Neutrophil (primary cell): ENCODE results near the gene R3HDM4.

ENCODE experiments used
- H3K27ac ChIP-seq: fragments of 200-600 bp; sonication (generic); 2 replicates; pipeline ENCODE4 v1.5.1; 2016; ENCODE audit warnings: mild to moderate bottlenecking, moderate library complexity
- H3K27me3 ChIP-seq: fragments of 200-600 bp; sonication (generic); 2 replicates; pipeline ENCODE4 v1.6.0; 2016; ENCODE audit warnings: mild to moderate bottlenecking
- H3K36me3 ChIP-seq: fragments of 200-600 bp; sonication (generic); 2 replicates; pipeline ENCODE4 v1.5.1; 2017
- H3K4me1 ChIP-seq, 2 experiments: fragments of 200-600 bp in 1 of 2; sonication (generic) in 1 of 2; 1 replicate in 1 of 2; 2 replicates in 1 of 2; pipeline versions ENCODE4 v1.5.1 to v1.6.1; 2013 to 2016; ENCODE audit warnings: low read depth in 1 of 2, low read length in 1 of 2, mild to moderate bottlenecking in 1 of 2, moderate library complexity in 1 of 2; ENCODE audit not compliant: control insufficient read depth in 1 of 2, insufficient read depth in 1 of 2
- H3K4me3 ChIP-seq, 2 experiments: fragments of 200-600 bp in 1 of 2; sonication (generic) in 1 of 2; 1 replicate in 1 of 2; 2 replicates in 1 of 2; pipeline ENCODE4 v1.5.1; 2013 to 2016; ENCODE audit warnings: low read depth in 1 of 2, low read length in 1 of 2, mild to moderate bottlenecking in 1 of 2, moderate library complexity in 1 of 2
- H3K9me3 ChIP-seq: fragments of 200-600 bp; sonication (generic); 2 replicates; pipeline ENCODE4 v1.5.1; 2016
- CTCF ChIP-seq: fragments of 200-600 bp; sonication (generic); IDR thresholded peaks from 2 replicates; pipeline ENCODE4 v1.5.1; 2016; ENCODE audit warnings: antibody characterized with exemption

R3HDM4 gene

GRCh38 chr19:919199-920050 lies 6.4 kb upstream of the R3HDM4 start:
- Histone ChIP-seq H3K27ac (peak overlapping the region; percentile 6), H3K9me3 (no peaks in the 10 kb centered on the region), H3K36me3 (no peaks in the 10 kb centered on the region), H3K4me1 (peaks cover 63 to 88% of the 10 kb centered on the region in 2 experiments), H3K27me3 (peaks cover 57% of the 10 kb centered on the region), H3K4me3 (peak overlapping the region; percentile 27 to 50)
- no peak for TF ChIP-seq CTCF

GRCh38 chr19:918481-919198 lies 5.6 kb upstream of the R3HDM4 start:
- Histone ChIP-seq H3K4me1 (peaks cover 63 to 88% of the 10 kb centered on the region in 2 experiments), H3K36me3 (no peaks in the 10 kb centered on the region), H3K9me3 (no peaks in the 10 kb centered on the region), H3K27me3 (peaks cover 57% of the 10 kb centered on the region), H3K27ac (no peak overlapping the region), H3K4me3 (no peak overlapping the region)
- no peak for TF ChIP-seq CTCF

- no peak for TF ChIP-seq CTCF
- no peaks in the 10 kb centered on the region for H3K9me3 ChIP-seq
- peaks cover 64 to 86% of the 10 kb centered on the region in 2 experiments for H3K4me1 ChIP-seq
- peak overlapping the region; percentile 73 for H3K27ac ChIP-seq
- H3K27me3 ChIP-seq = peaks cover 57% of the 10 kb centered on the region
- H3K4me3 ChIP-seq = peak overlapping the region; percentile 59 to 70
- H3K36me3 ChIP-seq = no peaks in the 10 kb centered on the region
Measured at GRCh38 chr19:918152-918437, 5.1 kb upstream of the R3HDM4 start.

- peaks cover 64 to 85% of the 10 kb centered on the region in 2 experiments for H3K4me1 ChIP-seq
- peaks cover 57% of the 10 kb centered on the region for H3K27me3 ChIP-seq
- H3K9me3 ChIP-seq = no peaks in the 10 kb centered on the region
- peak within 1 kb of the TSS; percentile 59 to 70 for H3K4me3 ChIP-seq
- TF ChIP-seq CTCF = peak; percentile 76
- H3K27ac ChIP-seq = peak within 1 kb of the TSS; percentile 73
- H3K36me3 ChIP-seq = no peaks in the 10 kb centered on the region
Measured at GRCh38 chr19:917323-918151, 4.5 kb upstream of the R3HDM4 start, which contains the start of gene KISS1R. Gene KISS1R (plus strand): TSS chr19:917333. CDS start chr19:917503, 170 bp downstream.

DNA sequence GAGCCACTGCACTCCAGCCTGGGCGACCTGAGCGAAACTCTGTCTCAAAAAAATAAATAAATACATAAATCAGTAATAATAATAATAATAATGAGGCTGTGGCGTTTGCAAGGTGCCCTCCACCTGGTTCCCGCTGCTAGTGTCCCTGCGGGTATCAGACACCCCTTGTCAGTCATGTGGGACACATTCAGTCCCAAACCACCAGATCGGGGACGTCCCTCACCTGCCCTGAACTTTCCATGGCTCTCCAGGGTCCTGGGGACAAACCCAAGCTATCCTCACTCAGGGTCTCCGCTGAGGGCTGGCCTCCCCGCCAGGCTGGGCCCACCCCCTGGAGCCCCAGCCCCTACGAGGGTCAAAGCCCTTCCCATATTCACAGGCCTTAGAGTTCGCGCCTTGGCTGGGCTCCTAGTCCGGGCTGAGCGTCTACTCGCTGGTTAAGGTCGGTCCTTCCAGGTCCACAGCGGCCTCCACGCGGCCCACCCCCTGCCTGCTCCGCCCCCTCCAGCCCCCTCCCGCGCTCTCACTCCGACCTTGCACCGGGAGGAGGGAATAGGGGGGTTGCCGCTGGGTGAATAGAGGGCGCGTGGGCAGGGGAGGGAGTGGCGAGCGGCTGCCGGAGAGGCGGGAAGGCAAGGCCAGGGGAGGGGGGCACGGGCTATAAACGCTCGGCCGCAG lies 3.8 kb upstream of the R3HDM4 start:
- peaks cover 61 to 83% of the 10 kb centered on the region in 2 experiments for H3K4me1 ChIP-seq
- peak overlapping the region; percentile 59 to 70 for H3K4me3 ChIP-seq
- no peaks in the 10 kb centered on the region for H3K9me3 ChIP-seq
- peaks cover under 1% of the 10 kb centered on the region for H3K36me3 ChIP-seq
- peaks cover 57% of the 10 kb centered on the region for H3K27me3 ChIP-seq
- peak overlapping the region; percentile 73 for H3K27ac ChIP-seq
- TF ChIP-seq CTCF = no peak
